ENCODE results near the gene GHRH. TPM values are rescaled to one million over a fixed set of nuclear protein-coding genes. Genes with fewer than 3 reads are reported as not detected.

GHRH gene
- total RNA-seq, 1 donor: not detected

DNA sequence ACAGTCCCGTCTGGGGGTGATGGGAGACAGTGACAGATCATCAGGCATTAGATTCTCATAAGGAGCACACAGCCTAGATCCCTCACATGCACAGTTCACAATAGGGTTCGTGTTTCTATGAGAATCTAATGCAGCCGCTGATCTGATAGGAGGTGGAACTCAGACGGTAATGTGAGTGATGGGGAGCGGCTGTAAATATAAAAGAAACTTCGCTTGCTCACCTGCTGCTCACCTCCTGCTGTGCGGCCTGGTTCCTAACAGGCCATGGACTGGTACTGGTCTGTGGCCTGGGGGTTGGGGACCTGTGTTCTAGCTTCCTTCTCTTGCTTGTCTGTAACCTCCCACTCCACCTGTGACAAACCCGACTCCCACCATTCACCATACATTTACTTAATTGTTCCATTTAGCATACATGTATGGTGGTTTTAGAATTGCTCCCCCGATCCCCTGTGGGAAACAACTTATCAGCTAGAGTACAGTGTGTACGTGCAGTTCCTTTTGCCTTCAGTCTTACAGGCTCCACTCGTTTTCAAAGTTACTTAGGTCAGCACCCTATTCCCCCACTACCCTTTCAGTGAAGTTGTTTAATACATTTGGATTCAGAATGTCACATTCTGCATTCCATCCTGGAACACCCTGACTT, 31.8 kb upstream of the GHRH start:
- DNase-seq (ENCODE audit: low read depth in 2 of 3, low spot score in 2 of 3): no peak

DNA sequence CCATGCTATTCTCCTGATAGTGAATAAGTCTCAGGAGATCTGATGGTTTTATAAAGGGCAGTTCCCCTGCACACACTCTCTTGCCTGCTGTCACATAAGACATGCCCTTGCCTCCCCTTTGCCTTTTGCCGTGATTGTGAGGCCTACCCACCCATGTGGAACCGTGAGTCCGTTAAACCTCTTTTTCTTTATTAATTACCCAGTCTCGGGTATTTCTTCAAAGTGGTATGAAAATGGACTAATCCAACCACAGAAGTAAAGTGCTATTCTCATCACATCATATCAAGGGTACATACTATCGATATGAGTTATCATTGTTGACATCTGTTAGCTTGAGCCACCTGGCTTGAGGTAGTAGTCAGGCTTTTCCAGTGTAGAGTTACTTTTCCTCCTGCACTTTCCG, 30.1 kb upstream of the GHRH start:
- no peak for DNase-seq (ENCODE audit: low read depth in 2 of 3, low spot score in 2 of 3)

- DNase-seq (ENCODE audit: low read depth in 2 of 3, low spot score in 2 of 3): no peak
These were observed 28.7 kb upstream of the GHRH start for GRCh38 chr20:37290158-37290810.

DNA sequence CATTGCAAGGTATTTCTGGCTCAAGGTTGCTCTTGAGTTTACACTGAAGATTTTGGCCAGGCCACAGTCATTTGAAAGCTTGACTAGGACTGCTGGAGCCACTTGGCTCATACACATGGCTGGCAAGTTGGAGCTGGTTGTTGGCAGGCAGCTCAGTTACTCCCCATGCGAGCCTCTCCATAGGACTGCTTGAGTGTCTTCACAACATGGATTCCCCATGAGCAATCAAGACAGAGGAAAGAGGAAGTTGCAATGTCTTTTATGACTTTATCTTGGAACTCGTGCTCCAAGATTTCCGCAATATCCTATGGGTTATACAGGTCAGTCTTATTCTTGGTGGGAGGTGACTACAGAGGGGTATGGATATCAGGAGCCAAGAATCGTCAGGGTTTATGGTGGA, 26.5 kb upstream of the GHRH start:
- no peak for DNase-seq (ENCODE audit: low read depth in 2 of 3, low spot score in 2 of 3)

DNA sequence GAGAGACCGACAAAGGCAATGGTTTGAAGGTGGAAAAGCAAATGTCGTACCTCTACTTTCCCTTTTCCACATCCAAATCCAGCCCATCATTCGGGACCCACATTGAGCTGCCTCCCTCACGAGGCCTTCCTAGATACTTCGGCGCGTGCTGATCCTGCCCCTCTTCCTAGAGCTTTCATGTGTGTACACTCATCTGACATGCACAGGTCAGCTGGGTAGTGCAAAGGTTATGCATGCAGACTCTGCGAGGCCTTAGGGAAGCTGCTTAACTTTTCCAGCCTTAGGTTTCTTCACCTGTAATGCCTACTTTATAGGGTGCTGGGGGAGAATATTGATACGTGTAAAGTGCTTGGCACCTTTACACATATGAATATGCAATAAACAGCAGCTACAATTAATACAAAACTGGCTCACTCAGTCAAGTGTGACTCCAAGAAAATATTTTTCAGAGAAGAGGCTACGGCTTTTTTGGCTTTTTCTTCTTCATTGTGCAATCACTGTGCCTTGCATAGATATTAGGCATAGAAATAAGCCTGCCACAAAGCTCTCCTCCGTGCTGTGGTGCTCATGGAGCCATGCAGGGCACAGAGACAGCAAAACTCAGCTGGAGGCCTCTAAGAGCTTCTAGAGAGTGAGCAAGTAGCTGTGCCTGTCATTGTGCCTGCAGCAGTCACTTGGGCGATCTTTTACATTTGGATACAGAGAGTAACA, 24.2 kb upstream of the GHRH start:
- DNase-seq (ENCODE audit: low read depth in 2 of 3, low spot score in 2 of 3): no peak

- no peak for DNase-seq (ENCODE audit: low read depth in 2 of 3, low spot score in 2 of 3)
These were observed 23.1 kb upstream of the GHRH start for GRCh38 chr20:37284691-37285161.

GRCh38 chr20:37283530-37284195, 22.0 kb upstream of the GHRH start:
- no peak for DNase-seq (ENCODE audit: low read depth in 2 of 3, low spot score in 2 of 3)

- no peak for DNase-seq (ENCODE audit: low read depth in 2 of 3, low spot score in 2 of 3)
These were observed 20.9 kb upstream of the GHRH start for GRCh38 chr20:37282556-37282955.

DNA sequence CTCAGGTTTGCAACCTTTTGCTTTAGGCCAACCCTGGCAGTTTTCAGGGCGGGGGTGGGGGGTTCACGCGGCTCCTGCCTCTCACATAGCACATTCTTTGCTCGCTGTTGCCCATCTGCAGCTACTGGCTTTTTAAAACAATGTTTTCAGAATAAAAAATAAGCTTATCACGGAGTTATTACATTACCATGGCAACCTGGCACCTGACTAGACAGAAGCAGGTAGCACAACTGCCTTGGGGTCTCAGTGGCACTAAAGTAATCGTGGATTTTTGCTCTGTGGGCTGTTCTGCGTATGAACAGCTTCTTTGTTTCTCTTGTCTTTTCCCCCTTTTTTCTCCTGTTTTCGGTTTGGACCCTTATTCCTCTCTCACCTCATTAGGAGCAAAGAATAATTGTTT, 18.8 kb upstream of the GHRH start:
- no peak for DNase-seq (ENCODE audit: low read depth in 2 of 3, low spot score in 2 of 3)

GRCh38 chr20:37279820-37280219, 18.2 kb upstream of the GHRH start:
- DNase-seq (ENCODE audit: low read depth in 2 of 3, low spot score in 2 of 3): no peak

DNA sequence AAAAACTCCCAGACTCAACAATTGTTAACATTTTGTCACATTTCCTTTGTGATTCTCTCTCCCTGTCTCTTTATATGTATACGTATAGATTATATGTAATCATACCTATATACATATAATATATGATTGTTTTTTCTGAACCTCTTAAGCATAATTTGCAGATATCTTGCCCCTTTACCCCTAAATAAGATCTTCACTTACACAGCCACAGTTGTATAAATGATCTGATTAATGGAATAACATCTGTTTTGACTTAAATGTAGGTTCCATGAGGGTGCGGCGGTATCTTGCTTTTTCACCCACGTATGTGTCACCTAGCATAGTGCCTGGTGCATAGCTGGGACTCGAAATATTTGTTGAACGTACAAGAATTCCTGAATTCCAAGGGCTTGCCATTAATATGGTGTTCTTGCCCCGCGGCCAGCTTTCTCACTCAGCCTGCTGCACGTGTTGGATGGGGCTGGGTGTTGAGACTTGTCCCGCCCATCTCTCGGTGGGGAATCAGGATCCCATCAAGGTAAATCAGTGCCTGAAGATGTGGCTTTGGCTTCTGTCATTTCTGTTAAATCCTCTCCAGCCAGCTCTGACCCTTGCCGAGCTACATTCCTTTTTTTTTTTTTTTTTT, 17.5 kb upstream of the GHRH start:
- DNase-seq (ENCODE audit: low read depth in 2 of 3, low spot score in 2 of 3): no peak

- no peak for DNase-seq (ENCODE audit: low read depth in 2 of 3, low spot score in 2 of 3)
These were observed 15.6 kb upstream of the GHRH start for GRCh38 chr20:37277253-37277593.

DNA sequence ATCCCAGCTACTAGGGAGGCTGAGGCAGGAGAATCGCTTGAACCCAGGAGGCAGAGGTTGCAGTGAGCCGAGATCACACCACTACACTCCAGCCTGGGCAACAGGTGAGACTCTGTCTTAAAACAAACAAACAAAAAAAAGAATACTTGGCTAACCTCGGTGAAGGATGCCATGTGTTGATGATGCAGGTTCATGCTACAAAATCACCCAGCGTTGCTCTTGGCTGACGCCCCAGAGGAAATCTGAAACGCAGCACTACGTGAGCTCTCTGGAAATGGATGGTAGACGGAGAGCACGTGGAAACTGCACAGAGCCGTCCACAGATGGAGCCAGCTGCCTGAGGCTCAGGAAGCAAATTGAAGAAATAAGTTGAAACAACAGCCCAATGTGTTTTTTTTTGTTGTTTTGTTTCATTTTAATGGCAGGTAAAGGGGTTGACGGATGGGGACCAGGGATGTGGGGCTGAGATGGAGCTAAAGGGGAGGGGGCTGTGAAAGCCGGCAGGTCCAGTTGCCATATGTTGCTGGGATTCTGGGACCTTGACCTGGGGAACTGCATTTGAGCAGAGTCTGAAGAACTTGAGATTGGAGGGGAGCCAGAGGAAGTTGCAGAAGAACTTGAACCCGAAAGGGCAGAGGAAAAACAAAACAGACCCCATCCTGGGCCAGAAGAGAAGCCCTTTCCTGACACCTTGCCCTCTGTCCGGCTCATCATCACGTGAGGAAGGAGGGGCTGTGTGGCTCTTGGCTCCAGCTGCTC, 15.1 kb upstream of the GHRH start:
- peak in 2 of 3 donors; percentile 69 to 77 for DNase-seq (ENCODE audit: low read depth in 2 of 3, low spot score in 2 of 3)

DNA sequence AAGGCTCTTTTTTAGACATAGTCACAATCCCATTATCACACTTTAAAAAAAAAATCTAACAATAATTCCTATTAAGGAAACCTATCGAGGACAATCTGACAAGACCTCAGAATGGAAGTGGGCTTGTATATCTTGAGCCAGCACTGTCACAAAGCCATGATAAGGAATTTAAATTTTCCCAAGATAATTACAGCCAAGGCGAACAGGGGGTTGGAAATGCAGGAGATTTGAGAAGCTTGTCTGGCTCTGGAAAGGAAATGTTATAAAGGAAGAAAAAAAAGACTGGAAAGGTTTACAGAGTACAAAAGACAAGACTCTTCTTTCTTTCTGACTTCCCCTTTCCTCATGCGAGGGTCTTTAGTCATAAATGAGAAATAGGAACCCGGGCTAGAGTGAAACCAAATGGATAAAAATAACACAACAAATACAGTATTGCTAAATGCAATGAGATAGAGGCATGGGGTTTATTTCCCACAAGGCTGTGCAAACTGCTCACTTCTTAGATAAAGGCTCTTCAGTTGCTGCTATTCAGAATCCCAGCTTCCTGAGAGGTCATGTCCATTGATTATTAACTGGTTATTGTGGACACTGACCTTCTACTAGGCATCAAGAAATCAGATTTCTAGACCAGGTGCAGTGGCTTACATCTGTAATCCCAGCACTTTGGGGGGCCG, 13.4 kb upstream of the GHRH start:
- peak in 1 of 3 donors; percentile 75 for DNase-seq (ENCODE audit: low read depth in 2 of 3, low spot score in 2 of 3)

DNA sequence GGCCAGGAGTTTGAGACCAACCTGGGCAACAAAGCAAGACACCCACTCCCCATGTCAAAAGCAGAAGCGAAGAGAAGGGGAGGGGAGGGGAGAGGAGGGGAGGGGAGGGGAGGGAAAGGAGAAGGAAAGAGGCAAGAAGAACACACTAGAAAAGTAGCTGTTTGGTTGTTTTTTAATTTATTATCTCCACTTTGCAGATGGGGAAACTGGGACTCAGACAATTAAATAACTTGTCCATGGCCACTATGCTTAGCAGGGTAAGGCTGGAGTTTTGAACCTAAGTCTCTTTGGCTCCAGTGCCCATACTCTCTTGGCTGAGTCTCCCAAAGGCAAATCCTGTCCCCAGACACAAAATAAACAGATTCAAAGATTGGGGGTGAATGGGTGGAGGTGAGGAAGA, 12.4 kb upstream of the GHRH start:
- peak in 1 of 3 donors; percentile 39 for DNase-seq (ENCODE audit: low read depth in 2 of 3, low spot score in 2 of 3)

GRCh38 chr20:37271421-37271768, 9.8 kb upstream of the GHRH start:
- DNase-seq (ENCODE audit: low read depth in 2 of 3, low spot score in 2 of 3): no peak

GRCh38 chr20:37270576-37271420, 9.2 kb upstream of the GHRH start:
- DNase-seq (ENCODE audit: low read depth in 2 of 3, low spot score in 2 of 3): peak in 2 of 3 donors; percentile 83 to 84

- no peak for DNase-seq (ENCODE audit: low read depth in 2 of 3, low spot score in 2 of 3)
These were observed 6.2 kb upstream of the GHRH start for GRCh38 chr20:37267667-37268313.
